ENCODE results near the gene SPRTN. TPM values are rescaled to one million over a fixed set of nuclear protein-coding genes. Genes with fewer than 3 reads are reported as not detected.

Gene SPRTN
- total and polyA plus RNA-seq, 4 donors: 2.1 to 8.9 (median 6.5) TPM

DNA sequence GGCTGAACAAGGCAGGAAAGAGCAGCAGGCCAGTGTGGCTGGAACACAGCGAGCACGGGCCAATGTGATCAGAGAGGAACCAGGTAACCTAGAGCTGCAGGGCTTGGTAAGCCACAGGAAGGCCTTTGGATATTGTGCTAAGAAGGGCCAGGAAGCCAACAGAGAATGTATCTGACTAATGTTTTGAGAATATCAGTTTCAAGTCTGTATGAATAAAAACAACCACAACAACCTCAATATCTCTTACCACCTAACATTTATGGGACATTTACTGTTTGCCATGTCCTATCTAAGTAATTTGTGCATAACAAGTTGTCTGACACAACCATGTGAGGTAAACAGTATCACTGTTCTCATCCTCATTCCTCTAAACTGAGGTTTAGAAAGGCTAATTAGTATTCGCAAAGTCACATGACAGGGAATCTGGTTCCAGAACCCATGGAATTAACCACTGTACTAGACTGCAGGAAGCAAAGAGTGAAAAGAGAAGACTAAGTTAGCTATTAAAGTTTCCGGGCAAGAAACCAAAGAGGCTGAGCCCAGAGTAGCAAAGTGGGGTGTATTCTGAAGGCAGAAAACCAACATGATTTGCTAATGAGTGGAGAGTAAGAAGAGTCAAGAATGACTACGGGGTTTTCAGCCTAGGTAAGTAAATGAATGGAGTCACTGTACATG lies 38.9 kb downstream of the SPRTN start:
- 71% methylated on average over 5 of the region's 5 CpGs for WGBS
- Histone ChIP-seq H3K27ac (ENCODE audit: low read depth in 1 of 2, low read length in 2 of 2) (no peak overlapping the region), H3K9me3 (ENCODE audit: control insufficient read depth in 4 of 4, low read length in 3 of 4) (no peaks in the 10 kb centered on the region), H3K9ac (ENCODE audit: low read depth in 1 of 2, low read length in 2 of 2) (no peak overlapping the region), H3K27me3 (ENCODE audit: control insufficient read depth in 4 of 4, insufficient read depth in 4 of 4, low read length in 3 of 4) (no peaks in the 10 kb centered on the region), H3K36me3 (ENCODE audit: control insufficient read depth in 4 of 4, insufficient read depth in 3 of 4, low read depth in 1 of 4, low read length in 3 of 4) (no peaks in the 10 kb centered on the region), H3K4me3 (ENCODE audit: low read depth in 1 of 3, low read length in 3 of 3) (no peak overlapping the region), H3K4me1 (ENCODE audit: control insufficient read depth in 4 of 4, insufficient read depth in 4 of 4, low read length in 3 of 4) (peaks cover 0 to 5% (median 1%) of the 10 kb centered on the region in 4 donors)
- TF ChIP-seq RAD21 (IDR thresholded peaks at IDR 0.05): no peak
- no peak for TF ChIP-seq RXRA (IDR thresholded peaks at IDR 0.05)
- TF ChIP-seq YY1 (IDR thresholded peaks at IDR 0.05): peak; percentile 22
- no peak for TF ChIP-seq FOXA1 (IDR thresholded peaks at IDR 0.05)
- TF ChIP-seq MAX (IDR thresholded peaks at IDR 0.05): no peak
- TF ChIP-seq, protein P1, sequence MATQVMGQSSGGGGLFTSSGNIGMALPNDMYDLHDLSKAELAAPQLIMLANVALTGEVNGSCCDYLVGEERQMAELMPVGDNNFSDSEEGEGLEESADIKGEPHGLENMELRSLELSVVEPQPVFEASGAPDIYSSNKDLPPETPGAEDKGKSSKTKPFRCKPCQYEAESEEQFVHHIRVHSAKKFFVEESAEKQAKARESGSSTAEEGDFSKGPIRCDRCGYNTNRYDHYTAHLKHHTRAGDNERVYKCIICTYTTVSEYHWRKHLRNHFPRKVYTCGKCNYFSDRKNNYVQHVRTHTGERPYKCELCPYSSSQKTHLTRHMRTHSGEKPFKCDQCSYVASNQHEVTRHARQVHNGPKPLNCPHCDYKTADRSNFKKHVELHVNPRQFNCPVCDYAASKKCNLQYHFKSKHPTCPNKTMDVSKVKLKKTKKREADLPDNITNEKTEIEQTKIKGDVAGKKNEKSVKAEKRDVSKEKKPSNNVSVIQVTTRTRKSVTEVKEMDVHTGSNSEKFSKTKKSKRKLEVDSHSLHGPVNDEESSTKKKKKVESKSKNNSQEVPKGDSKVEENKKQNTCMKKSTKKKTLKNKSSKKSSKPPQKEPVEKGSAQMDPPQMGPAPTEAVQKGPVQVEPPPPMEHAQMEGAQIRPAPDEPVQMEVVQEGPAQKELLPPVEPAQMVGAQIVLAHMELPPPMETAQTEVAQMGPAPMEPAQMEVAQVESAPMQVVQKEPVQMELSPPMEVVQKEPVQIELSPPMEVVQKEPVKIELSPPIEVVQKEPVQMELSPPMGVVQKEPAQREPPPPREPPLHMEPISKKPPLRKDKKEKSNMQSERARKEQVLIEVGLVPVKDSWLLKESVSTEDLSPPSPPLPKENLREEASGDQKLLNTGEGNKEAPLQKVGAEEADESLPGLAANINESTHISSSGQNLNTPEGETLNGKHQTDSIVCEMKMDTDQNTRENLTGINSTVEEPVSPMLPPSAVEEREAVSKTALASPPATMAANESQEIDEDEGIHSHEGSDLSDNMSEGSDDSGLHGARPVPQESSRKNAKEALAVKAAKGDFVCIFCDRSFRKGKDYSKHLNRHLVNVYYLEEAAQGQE (IDR thresholded peaks at IDR 0.05): no peak
- no peak for TF ChIP-seq JUND (IDR thresholded peaks at IDR 0.05)
- no peak for TF ChIP-seq NR2F2 (IDR thresholded peaks at IDR 0.05)
- no peak for TF ChIP-seq TAF1 (conservative IDR thresholded peaks at IDR 0.05)
- no peak for TF ChIP-seq EGR1 (IDR thresholded peaks at IDR 0.05; ENCODE audit: low read depth in 2 of 2)
- no peak for TF ChIP-seq GABPA (IDR thresholded peaks at IDR 0.05 in 1 of 2, conservative IDR thresholded peaks at IDR 0.05 in 1 of 2)
- TF ChIP-seq, protein P2, sequence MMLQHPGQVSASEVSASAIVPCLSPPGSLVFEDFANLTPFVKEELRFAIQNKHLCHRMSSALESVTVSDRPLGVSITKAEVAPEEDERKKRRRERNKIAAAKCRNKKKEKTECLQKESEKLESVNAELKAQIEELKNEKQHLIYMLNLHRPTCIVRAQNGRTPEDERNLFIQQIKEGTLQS (IDR thresholded peaks at IDR 0.05): no peak
- no peak for TF ChIP-seq SP1 (IDR thresholded peaks at IDR 0.05)
- no peak for TF ChIP-seq HNF4G (IDR thresholded peaks at IDR 0.05)
- no peak for TF ChIP-seq FOXA2 (IDR thresholded peaks at IDR 0.05)
- TF ChIP-seq, protein P3, sequence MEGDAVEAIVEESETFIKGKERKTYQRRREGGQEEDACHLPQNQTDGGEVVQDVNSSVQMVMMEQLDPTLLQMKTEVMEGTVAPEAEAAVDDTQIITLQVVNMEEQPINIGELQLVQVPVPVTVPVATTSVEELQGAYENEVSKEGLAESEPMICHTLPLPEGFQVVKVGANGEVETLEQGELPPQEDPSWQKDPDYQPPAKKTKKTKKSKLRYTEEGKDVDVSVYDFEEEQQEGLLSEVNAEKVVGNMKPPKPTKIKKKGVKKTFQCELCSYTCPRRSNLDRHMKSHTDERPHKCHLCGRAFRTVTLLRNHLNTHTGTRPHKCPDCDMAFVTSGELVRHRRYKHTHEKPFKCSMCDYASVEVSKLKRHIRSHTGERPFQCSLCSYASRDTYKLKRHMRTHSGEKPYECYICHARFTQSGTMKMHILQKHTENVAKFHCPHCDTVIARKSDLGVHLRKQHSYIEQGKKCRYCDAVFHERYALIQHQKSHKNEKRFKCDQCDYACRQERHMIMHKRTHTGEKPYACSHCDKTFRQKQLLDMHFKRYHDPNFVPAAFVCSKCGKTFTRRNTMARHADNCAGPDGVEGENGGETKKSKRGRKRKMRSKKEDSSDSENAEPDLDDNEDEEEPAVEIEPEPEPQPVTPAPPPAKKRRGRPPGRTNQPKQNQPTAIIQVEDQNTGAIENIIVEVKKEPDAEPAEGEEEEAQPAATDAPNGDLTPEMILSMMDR (IDR thresholded peaks at IDR 0.05; ENCODE audit: low read depth, low read length, missing input control): no peak
- TF ChIP-seq, protein P4, sequence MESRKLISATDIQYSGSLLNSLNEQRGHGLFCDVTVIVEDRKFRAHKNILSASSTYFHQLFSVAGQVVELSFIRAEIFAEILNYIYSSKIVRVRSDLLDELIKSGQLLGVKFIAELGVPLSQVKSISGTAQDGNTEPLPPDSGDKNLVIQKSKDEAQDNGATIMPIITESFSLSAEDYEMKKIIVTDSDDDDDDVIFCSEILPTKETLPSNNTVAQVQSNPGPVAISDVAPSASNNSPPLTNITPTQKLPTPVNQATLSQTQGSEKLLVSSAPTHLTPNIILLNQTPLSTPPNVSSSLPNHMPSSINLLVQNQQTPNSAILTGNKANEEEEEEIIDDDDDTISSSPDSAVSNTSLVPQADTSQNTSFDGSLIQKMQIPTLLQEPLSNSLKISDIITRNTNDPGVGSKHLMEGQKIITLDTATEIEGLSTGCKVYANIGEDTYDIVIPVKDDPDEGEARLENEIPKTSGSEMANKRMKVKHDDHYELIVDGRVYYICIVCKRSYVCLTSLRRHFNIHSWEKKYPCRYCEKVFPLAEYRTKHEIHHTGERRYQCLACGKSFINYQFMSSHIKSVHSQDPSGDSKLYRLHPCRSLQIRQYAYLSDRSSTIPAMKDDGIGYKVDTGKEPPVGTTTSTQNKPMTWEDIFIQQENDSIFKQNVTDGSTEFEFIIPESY (IDR thresholded peaks at IDR 0.05): peak; percentile 12
- DNase-seq (ENCODE audit: low spot score): no peak
